ENCODE measurements around the gene BRD3.
"Not testable (repeated sequence)": the region's sequence is repeated elsewhere in the genome, so short reads cannot be mapped to it uniquely, and the experiment has no call there.

Gene BRD3

DNA sequence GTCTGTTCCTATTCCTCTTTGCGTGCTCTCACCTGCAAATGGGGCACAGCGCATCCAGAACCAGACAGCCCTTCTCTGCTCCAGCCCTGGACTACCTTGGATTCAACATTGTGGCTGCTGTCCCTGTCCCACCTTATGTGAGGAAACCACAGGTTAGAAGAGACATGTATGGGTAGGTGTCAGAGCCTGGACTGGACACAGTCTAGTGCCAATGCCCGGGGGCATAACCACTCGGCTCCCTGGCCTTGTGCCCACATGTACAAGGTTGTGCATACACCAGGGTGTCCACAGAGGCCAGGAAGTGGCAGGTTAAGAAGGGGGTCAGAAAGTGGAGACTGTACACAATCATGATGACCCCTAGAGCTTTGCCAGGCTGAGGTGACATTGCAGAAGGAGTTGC, 22.1 kb upstream of the BRD3 start:
- no peaks in the 10 kb centered on the region for H3K27me3 ChIP-seq
- H3K36me3 ChIP-seq, result no peaks in the 10 kb centered on the region
- H3K4me3 ChIP-seq, result no peak overlapping the region
- no peak overlapping the region for H3K9ac ChIP-seq
- H4K20me1 ChIP-seq, result no peaks in the 10 kb centered on the region
- peaks cover 0 to 14% (median 11%) of the 10 kb centered on the region in 11 experiments; a peak in 16 of 22 replicates for H3K9me3 ChIP-seq (replicated peaks in 1 of 11)
- H3K27ac ChIP-seq, result no peak overlapping the region
- TF ChIP-seq Cebpa-rat (IDR thresholded peaks at IDR 0.05), result no peak
- H3K4me2 ChIP-seq, result no peak overlapping the region
- no peaks in the 10 kb centered on the region for H3K4me1 ChIP-seq

GRCh38 chr9:134088063-134088725, 20.4 kb upstream of the BRD3 start:
- H3K27ac ChIP-seq, result no peak overlapping the region
- peaks cover 0 to 15% (median 11%) of the 10 kb centered on the region in 11 experiments; a peak in 16 of 22 replicates for H3K9me3 ChIP-seq (replicated peaks in 1 of 11)
- no peaks in the 10 kb centered on the region for H3K27me3 ChIP-seq
- H3K4me2 ChIP-seq, result no peak overlapping the region
- H3K9ac ChIP-seq, result no peak overlapping the region
- H3K4me1 ChIP-seq, result no peaks in the 10 kb centered on the region
- H4K20me1 ChIP-seq, result no peaks in the 10 kb centered on the region
- TF ChIP-seq Cebpa-rat (IDR thresholded peaks at IDR 0.05), result no peak
- H3K4me3 ChIP-seq, result no peak overlapping the region
- H3K36me3 ChIP-seq, result no peaks in the 10 kb centered on the region

- Histone ChIP-seq H3K9ac (no peak overlapping the region), H3K9me3 (replicated peaks in 1 of 11) (peaks cover 8 to 26% (median 21%) of the 10 kb centered on the region in 11 experiments), H3K4me2 (no peak overlapping the region), H3K27me3 (no peaks in the 10 kb centered on the region), H4K20me1 (no peaks in the 10 kb centered on the region), H3K4me3 (no peak overlapping the region), H3K4me1 (no peaks in the 10 kb centered on the region), H3K36me3 (no peaks in the 10 kb centered on the region), H3K27ac (no peak overlapping the region)
- no peak for TF ChIP-seq Cebpa-rat (IDR thresholded peaks at IDR 0.05)
Measured at GRCh38 chr9:134085674-134086073, 17.8 kb upstream of the BRD3 start.

DNA sequence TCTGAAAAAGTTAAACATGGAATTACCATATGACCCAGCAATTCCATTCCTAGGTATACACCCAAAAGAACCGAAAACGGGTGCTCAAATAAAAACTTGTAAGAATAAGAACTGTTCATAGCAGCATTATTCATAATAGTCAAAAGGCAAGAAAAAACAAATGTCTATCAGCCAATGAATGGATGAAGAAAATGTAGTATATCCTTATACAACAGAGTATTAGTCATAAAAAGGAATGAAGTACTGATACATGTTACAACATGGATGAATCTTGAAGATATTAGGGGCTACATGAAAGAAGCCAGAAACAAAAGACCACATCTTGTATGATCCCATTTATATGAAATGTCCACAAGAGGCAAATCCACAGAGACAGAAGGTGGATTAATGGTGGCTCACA, 15.6 kb upstream of the BRD3 start:
- Histone ChIP-seq H4K20me1 (no peaks in the 10 kb centered on the region), H3K4me2 (no peak overlapping the region), H3K36me3 (no peaks in the 10 kb centered on the region), H3K4me3 (no peak overlapping the region), H3K27me3 (no peaks in the 10 kb centered on the region), H3K27ac (no peak overlapping the region), H3K9ac (no peak overlapping the region), H3K4me1 (no peaks in the 10 kb centered on the region), H3K9me3 (replicated peaks in 1 of 11) (peaks cover 30 to 46% (median 41%) of the 10 kb centered on the region in 11 experiments)
- TF ChIP-seq Cebpa-rat (IDR thresholded peaks at IDR 0.05), result no peak

- no peak overlapping the region for H3K27ac ChIP-seq
- no peaks in the 10 kb centered on the region for H3K4me1 ChIP-seq
- no peak overlapping the region for H3K9ac ChIP-seq
- H3K27me3 ChIP-seq, result no peaks in the 10 kb centered on the region
- peaks cover 42 to 65% (median 56%) of the 10 kb centered on the region in 11 experiments for H3K9me3 ChIP-seq (replicated peaks in 1 of 11)
- no peak overlapping the region for H3K4me3 ChIP-seq
- no peak for TF ChIP-seq Cebpa-rat (IDR thresholded peaks at IDR 0.05)
- H4K20me1 ChIP-seq, result no peaks in the 10 kb centered on the region
- no peaks in the 10 kb centered on the region for H3K36me3 ChIP-seq
- H3K4me2 ChIP-seq, result no peak overlapping the region
Measured at GRCh38 chr9:134076644-134077043, 8.8 kb upstream of the BRD3 start.

GRCh38 chr9:134075689-134076088, 7.9 kb upstream of the BRD3 start:
- not testable (repeated sequence) for H3K36me3 ChIP-seq

GRCh38 chr9:134073500-134073899, 5.7 kb upstream of the BRD3 start:
- Histone ChIP-seq H3K4me2 (no peak overlapping the region), H3K9ac (no peak overlapping the region)
- TF ChIP-seq Cebpa-rat (IDR thresholded peaks at IDR 0.05), result no peak

More at GRCh38 chr9:134075689-134076088, 7.9 kb upstream of the BRD3 start:
- H3K9ac ChIP-seq, H3K27ac ChIP-seq, H3K4me2 ChIP-seq, H3K4me3 ChIP-seq, H3K4me1 ChIP-seq, H4K20me1 ChIP-seq, H3K27me3 ChIP-seq: not testable (repeated sequence)
- peaks cover 40 to 55% (median 47%) of the 10 kb centered on the region in 11 experiments for H3K9me3 ChIP-seq (replicated peaks in 1 of 11)

GRCh38 chr9:134072683-134073082, 4.9 kb upstream of the BRD3 start:
- not testable (repeated sequence) for H3K36me3 ChIP-seq, H3K4me2 ChIP-seq, H3K9ac ChIP-seq, H3K27ac ChIP-seq, H4K20me1 ChIP-seq, H3K4me3 ChIP-seq
- peaks cover 0 to 19% (median 10%) of the 10 kb centered on the region in 10 experiments; a peak in 16 of 20 replicates for H3K4me1 ChIP-seq
- peaks cover 15 to 31% (median 22%) of the 10 kb centered on the region in 11 experiments for H3K9me3 ChIP-seq (replicated peaks in 1 of 11)
- H3K27me3 ChIP-seq, result peaks cover 0 to 14% (median 4%) of the 10 kb centered on the region in 11 experiments; a peak in 11 of 22 replicates

More at GRCh38 chr9:134073500-134073899, 5.7 kb upstream of the BRD3 start:
- Histone ChIP-seq H3K4me1 (peaks cover 0 to 19% (median 10%) of the 10 kb centered on the region in 10 experiments; a peak in 16 of 20 replicates), H3K27ac (no peak overlapping the region), H3K36me3 (no peaks in the 10 kb centered on the region), H3K27me3 (peaks cover 0 to 14% (median 4%) of the 10 kb centered on the region in 11 experiments; a peak in 11 of 22 replicates), H4K20me1 (no peaks in the 10 kb centered on the region), H3K9me3 (replicated peaks in 1 of 11) (peaks cover 18 to 36% (median 27%) of the 10 kb centered on the region in 11 experiments), H3K4me3 (no peak overlapping the region)

- Histone ChIP-seq H3K36me3 (no peaks in the 10 kb centered on the region), H3K4me2 (no peak overlapping the region), H3K4me3 (no peak overlapping the region), H3K9ac (no peak overlapping the region), H3K9me3 (replicated peaks in 1 of 11) (peaks cover 0 to 16% (median 6%) of the 10 kb centered on the region in 11 experiments; a peak in 15 of 22 replicates), H4K20me1 (peaks cover 2 to 14% (median 6%) of the 10 kb centered on the region in 11 experiments; a peak in 17 of 22 replicates), H3K4me1 (peaks cover 5 to 21% (median 14%) of the 10 kb centered on the region in 10 experiments; a peak in 19 of 20 replicates), H3K27ac (no peak overlapping the region), H3K27me3 (peaks cover 0 to 14% (median 4%) of the 10 kb centered on the region in 11 experiments; a peak in 11 of 22 replicates)
- no peak for TF ChIP-seq Cebpa-rat (IDR thresholded peaks at IDR 0.05)
Measured at GRCh38 chr9:134071149-134071548, 3.3 kb upstream of the BRD3 start.

Data from BLaER1 treated with 17β-estradiol and CSF1 and Interleukin-3, amounts not matched to agents 10 nM and 100 nM (cell line).